Upper lobe of left lung (tissue), 6 donors: ENCODE data around the gene GLDN. TPM values are rescaled to one million over a fixed set of nuclear protein-coding genes. Genes with fewer than 3 reads are reported as not detected.
A peak's percentile ranks its signal among the peaks of the same experiment; 100 is the strongest.

Experiments used
- ATAC-seq, 2 donors: fragments of 200-7000 bp; cut with Tn5 transposase; one replicate each; pipeline ENCODE4 v1.9.1; 2022; ENCODE audit warnings: mild to moderate bottlenecking in 2 of 2, moderate library complexity in 2 of 2; ENCODE audit not compliant: low FRiP score in 2 of 2
- DNase-seq, 2 donors: peaks; one replicate each; pipeline ENCODE4 v3.0.0-alpha.2; 2019 to 2020
- H3K27ac ChIP-seq, 4 donors: fragments of 200-600 bp; sonication (generic); one replicate each; pipeline ENCODE4 v1.5.1; 2016 to 2019
- H3K27me3 ChIP-seq, 4 donors: fragments of 200-600 bp; sonication (generic); one replicate each; pipeline ENCODE4 v1.5.1; 2017 to 2019
- H3K36me3 ChIP-seq, 4 donors: fragments of 200-600 bp; sonication (generic); one replicate each; pipeline ENCODE4 v1.5.1; 2016 to 2019
- H3K4me1 ChIP-seq, 4 donors: fragments of 200-600 bp; sonication (generic); one replicate each; pipeline ENCODE4 v1.5.1; 2018 to 2019
- H3K4me3 ChIP-seq, 4 donors: fragments of 200-600 bp; sonication (generic); one replicate each; pipeline ENCODE4 v1.5.1; 2017 to 2019; ENCODE audit warnings: mild to moderate bottlenecking in 2 of 4, moderate library complexity in 1 of 4
- H3K9me3 ChIP-seq, 4 donors: fragments of 200-600 bp; sonication (generic); one replicate each; pipeline ENCODE4 v1.5.1; 2018 to 2019
- EP300 ChIP-seq, 4 donors: sonication (generic); formaldehyde crosslinking; IDR thresholded peaks; one replicate each; pipeline ENCODE4 v1.5.1; 2017; ENCODE audit warnings: antibody characterized with exemption in 4 of 4, control low read depth in 2 of 4
- POLR2A ChIP-seq, 4 donors: fragments of 450-650 bp; IDR thresholded peaks; one replicate each; pipeline ENCODE4 v1.5.1; 2016 to 2017; ENCODE audit warnings: antibody characterized with exemption in 4 of 4, mild to moderate bottlenecking in 2 of 4
- POLR2AphosphoS5 ChIP-seq, 2 donors: sonication (generic); formaldehyde crosslinking; IDR thresholded peaks; one replicate each; pipeline ENCODE4 v1.5.1; 2017; ENCODE audit warnings: antibody characterized with exemption in 2 of 2
- WGBS, 2 donors: methylation state at CpG; one replicate each; pipeline ENCODE4 v1.1.5; 2017 to 2018; 5-methylcytosine and 5-hydroxymethylcytosine counted together
- total RNA-seq, 6 donors: library from RNA; depleted of rRNA in 4 of 6; stranded (reverse); fragments of >200 nt in 4 of 6; gene quantifications; one replicate each; pipeline versions ENCODE4 v1.1.0 to v1.2.1, GENCODE V29; 2016 to 2021
- TF ChIP-seq, protein P1 (sequence below), 6 experiments: fragments of 450-650 bp in 4 of 6; fragments of 200-600 bp in 2 of 6; sonication (generic) in 2 of 6; IDR thresholded peaks; one replicate each; pipeline ENCODE4 v1.5.1; 2016 to 2019; ENCODE audit warnings: antibody characterized with exemption in 6 of 6
- donor health status: DM: no; HTN: no; CAD: no; lungs with moderate emphysema.
- donor health status: DM: no; HTN: yes; CAD: no; lungs with severe emphysema.

Gene GLDN
- total RNA-seq, 6 donors from 2014 or later = 21.3 to 84.2 (median 46.5) TPM

DNA sequence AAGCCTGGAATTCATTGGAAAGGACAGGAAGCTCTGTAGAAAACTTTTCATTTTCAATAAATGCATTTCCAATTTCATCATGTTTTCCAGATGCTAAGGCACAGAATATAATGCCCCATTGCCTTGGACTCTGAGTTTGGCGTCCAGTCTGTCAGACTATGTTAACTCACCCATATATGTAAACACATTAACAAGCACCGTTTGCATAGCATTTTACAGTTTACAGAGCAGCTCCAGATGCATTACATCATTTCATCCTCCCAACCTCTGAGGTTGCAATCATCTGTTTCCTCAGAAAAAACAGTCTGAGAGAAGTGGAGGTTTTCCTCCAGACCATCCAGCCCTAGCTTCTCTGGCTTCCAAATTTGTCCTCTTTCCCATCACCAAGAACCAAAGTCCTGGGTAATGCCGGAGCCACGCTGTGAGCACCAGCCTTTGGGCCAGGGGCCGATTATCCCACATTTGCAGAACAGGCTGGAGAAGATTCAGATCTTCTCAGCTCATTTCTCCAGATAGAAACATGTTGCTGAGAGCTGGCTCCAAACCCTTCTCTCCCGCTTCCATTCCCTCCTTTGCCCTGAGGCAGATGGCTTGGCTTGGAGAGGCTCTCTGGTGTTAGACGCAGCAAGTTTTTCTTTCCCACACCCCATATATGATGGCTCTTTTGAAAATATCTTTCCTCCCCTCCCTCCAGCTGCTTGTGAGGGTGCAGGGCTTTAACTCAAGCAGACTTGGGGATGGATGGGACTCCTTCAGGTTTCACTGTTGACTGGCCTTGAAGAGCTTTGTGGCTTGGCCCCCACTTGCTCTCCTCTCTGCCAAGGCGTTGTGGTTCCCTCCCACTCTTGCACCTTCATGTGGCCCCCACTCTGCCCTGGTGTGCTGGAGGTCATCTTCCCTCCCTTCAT lies 29.0 kb upstream of the GLDN start:
- no peaks in the 10 kb centered on the region for H3K9me3 ChIP-seq
- no peak for TF ChIP-seq EP300 (IDR thresholded peaks at IDR 0.05)
- TF ChIP-seq, protein P1, sequence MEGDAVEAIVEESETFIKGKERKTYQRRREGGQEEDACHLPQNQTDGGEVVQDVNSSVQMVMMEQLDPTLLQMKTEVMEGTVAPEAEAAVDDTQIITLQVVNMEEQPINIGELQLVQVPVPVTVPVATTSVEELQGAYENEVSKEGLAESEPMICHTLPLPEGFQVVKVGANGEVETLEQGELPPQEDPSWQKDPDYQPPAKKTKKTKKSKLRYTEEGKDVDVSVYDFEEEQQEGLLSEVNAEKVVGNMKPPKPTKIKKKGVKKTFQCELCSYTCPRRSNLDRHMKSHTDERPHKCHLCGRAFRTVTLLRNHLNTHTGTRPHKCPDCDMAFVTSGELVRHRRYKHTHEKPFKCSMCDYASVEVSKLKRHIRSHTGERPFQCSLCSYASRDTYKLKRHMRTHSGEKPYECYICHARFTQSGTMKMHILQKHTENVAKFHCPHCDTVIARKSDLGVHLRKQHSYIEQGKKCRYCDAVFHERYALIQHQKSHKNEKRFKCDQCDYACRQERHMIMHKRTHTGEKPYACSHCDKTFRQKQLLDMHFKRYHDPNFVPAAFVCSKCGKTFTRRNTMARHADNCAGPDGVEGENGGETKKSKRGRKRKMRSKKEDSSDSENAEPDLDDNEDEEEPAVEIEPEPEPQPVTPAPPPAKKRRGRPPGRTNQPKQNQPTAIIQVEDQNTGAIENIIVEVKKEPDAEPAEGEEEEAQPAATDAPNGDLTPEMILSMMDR (IDR thresholded peaks at IDR 0.05) = no peak
- TF ChIP-seq POLR2AphosphoS5 (IDR thresholded peaks at IDR 0.05) = no peak
- TF ChIP-seq POLR2A (IDR thresholded peaks at IDR 0.05) = no peak
- DNase-seq (no peak), ATAC-seq (no peak)
- no peak overlapping the region for H3K4me3 ChIP-seq
- H3K36me3 ChIP-seq = no peaks in the 10 kb centered on the region
- H3K27ac ChIP-seq = peak overlapping the region in 2 of 4 donors; percentile 8 to 9
- peaks cover 2 to 14% (median 6%) of the 10 kb centered on the region in 4 donors for H3K4me1 ChIP-seq
- 66 to 73% methylated on average over 8 of the region's 8 CpGs for WGBS, 2 donors
- H3K27me3 ChIP-seq = no peaks in the 10 kb centered on the region

DNA sequence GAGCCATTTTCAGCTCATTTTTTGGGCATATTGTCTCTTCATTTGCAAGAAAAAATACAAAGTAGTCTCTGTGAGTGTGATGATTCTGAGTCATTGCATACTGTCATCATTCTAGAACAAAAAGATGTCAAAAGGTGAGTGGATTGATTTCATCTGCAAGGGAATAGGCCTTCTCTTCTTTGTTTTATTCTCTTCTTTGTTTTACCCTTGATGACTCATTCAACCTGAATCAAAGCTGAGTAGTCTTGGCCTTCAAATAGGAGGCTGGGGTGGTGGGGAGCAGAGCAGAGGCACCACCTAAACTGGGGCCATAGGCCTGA lies 28.4 kb upstream of the GLDN start:
- no peak for TF ChIP-seq EP300 (IDR thresholded peaks at IDR 0.05)
- TF ChIP-seq POLR2AphosphoS5 (IDR thresholded peaks at IDR 0.05) = no peak
- TF ChIP-seq POLR2A (IDR thresholded peaks at IDR 0.05) = no peak
- TF ChIP-seq, protein P1 (IDR thresholded peaks at IDR 0.05) = no peak

GRCh38 chr15:51313644-51314280 lies 27.7 kb upstream of the GLDN start:
- no peaks in the 10 kb centered on the region for H3K9me3 ChIP-seq
- no peak overlapping the region for H3K27ac ChIP-seq
- ATAC-seq (no peak), DNase-seq (no peak)
- peaks cover 0 to 8% (median 4%) of the 10 kb centered on the region in 4 donors for H3K4me1 ChIP-seq
- H3K27me3 ChIP-seq = no peaks in the 10 kb centered on the region
- no peak overlapping the region for H3K4me3 ChIP-seq
- 86 to 91% methylated on average over 8 to 10 of the region's 10 CpGs for WGBS, 2 donors
- H3K36me3 ChIP-seq = no peaks in the 10 kb centered on the region
- TF ChIP-seq EP300 (IDR thresholded peaks at IDR 0.05) (no peak), POLR2A (IDR thresholded peaks at IDR 0.05) (no peak), POLR2AphosphoS5 (IDR thresholded peaks at IDR 0.05) (no peak)
- TF ChIP-seq, protein P1 (IDR thresholded peaks at IDR 0.05) = no peak

More for the DNA sequence above, 28.4 kb upstream of the GLDN start:
- no peak for ATAC-seq
- H3K27ac ChIP-seq = peak overlapping the region in 2 of 4 donors; percentile 8 to 9
- DNase-seq = no peak
- H3K9me3 ChIP-seq = no peaks in the 10 kb centered on the region
- no peaks in the 10 kb centered on the region for H3K36me3 ChIP-seq
- no peaks in the 10 kb centered on the region for H3K27me3 ChIP-seq
- no peak overlapping the region for H3K4me3 ChIP-seq
- peaks cover 0 to 8% (median 4%) of the 10 kb centered on the region in 4 donors for H3K4me1 ChIP-seq

DNA sequence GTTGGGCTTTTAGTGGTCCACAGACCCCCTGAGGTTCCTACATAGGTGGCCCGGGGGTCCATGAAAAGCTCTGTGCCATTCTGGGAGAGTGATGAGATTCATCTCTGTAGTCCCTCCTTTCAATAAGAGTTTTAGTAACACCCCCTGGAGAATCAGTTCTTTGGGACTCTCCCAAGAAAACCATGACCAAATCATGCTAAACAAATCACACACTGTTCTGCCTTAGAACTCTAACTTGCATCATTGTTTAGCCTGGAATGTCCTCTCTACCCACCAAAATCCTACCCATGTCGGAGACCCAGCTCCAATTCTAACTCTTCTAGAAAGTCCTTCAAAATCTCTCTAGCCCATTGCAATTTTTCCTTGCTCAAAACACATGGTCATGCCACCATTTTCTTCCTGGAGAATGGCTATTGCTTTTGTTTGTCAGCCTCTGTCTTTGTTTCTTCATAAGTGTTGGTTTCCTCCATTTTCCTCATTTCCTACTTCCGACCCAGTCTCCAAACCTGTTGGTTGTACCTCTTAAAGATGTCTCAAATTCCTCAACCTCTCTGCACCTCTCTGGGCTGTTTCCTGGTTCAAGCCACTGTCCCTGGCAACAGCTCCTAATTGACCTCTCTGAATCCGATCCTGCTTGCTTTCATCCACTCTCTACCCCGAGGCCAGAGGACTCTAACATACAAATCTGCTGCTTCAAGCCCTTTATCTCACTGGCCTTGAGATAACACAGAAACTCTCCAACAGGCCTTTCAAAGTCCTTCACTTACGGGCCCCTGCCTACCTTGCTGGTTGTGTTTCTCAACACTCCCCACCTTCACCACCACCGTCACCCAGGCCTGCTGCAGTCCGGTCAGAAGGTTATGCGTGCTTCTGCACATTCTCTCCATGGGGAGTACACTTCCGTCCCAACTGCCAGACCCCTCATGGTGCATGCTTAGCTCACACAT lies 26.8 kb upstream of the GLDN start:
- TF ChIP-seq POLR2A (IDR thresholded peaks at IDR 0.05) (no peak), POLR2AphosphoS5 (IDR thresholded peaks at IDR 0.05) (no peak), EP300 (IDR thresholded peaks at IDR 0.05) (no peak)
- TF ChIP-seq, protein P1 (IDR thresholded peaks at IDR 0.05) = no peak
- H3K4me3 ChIP-seq = no peak overlapping the region
- DNase-seq (no peak), ATAC-seq (no peak)
- no peak overlapping the region for H3K27ac ChIP-seq
- no peaks in the 10 kb centered on the region for H3K36me3 ChIP-seq
- H3K4me1 ChIP-seq = peaks cover 0 to 8% (median 4%) of the 10 kb centered on the region in 4 donors
- 81 to 89% methylated on average over 10 of the region's 10 CpGs for whole genome bisulfite sequencing, 2 donors
- H3K9me3 ChIP-seq = no peaks in the 10 kb centered on the region
- H3K27me3 ChIP-seq = no peaks in the 10 kb centered on the region
